ENCODE measurements around the gene NDUFA3.

GRCh38 chr19:54129617-54129996, 27.0 kb downstream of the NDUFA3 start:
- TF ChIP-seq CTCF (IDR thresholded peaks at IDR 0.05) (no peak), POLR2A (IDR thresholded peaks at IDR 0.05) (no peak)

All from uterus (tissue), 2 donors.